Ecto neural progenitor cell (in vitro differentiated cells): Measurements from ENCODE around the gene ZNF407.

Experiments
- DNase-seq: peaks from one replicate; pipeline ENCODE4 v3.0.0-alpha.2; 2018; ENCODE audit warnings: low spot score

ZNF407 gene

DNA sequence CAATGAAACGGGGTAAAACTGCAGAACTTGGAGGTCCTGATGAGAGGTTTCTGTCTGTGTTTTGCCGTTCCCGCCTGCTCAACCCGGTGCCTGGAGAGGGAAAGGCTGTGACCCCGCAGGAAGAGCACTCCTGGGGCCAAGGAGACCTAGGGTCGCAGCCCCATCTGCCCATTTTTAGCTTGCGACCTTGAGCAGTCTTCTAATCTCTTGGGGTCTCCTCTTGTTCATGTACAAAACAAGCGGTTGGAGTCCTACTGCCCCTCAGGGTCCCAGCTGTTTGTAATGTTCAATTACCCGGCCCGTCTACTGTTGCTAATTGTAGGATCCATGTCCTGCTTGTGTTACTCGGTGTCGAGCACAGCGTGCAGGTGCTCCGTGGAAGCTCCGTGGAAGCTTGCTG is 506.8 kb downstream of the ZNF407 start:
- peak; percentile 8 for DNase-seq

DNA sequence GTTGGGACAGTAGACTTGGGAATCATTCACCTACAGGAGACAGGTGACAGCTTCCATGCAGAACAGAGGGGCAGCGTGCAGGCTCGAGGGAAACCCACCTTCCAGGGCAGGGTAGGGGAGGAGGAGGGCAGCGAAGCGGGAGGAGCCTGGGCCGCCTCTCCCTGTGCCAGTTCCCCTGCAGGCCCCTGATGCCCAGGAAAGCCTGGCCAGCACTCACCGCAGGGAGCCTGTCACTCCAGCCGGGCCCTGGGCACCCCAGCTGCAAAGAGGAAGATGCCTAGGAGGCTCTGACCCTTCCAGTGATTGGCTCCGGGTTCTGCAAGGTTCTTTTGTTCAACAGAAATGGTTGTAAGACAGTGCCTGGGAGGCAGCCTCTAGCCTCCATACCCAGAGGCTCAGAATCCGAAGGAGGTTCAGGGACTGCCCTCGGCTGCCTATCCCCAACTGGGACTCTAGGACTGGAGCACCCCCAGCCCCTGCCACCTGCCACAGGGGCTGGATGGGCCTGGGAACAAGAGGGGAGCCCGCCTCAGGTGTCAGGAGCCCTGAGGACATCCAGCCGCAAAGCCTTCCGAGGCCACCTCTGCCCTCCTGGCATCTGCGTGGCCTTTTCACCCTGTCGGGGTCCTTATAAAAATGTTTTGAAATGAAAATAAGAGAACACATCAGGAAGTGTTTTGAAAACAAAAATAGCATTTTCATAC is 508.0 kb downstream of the ZNF407 start:
- peak; percentile 24 for DNase-seq

DNA sequence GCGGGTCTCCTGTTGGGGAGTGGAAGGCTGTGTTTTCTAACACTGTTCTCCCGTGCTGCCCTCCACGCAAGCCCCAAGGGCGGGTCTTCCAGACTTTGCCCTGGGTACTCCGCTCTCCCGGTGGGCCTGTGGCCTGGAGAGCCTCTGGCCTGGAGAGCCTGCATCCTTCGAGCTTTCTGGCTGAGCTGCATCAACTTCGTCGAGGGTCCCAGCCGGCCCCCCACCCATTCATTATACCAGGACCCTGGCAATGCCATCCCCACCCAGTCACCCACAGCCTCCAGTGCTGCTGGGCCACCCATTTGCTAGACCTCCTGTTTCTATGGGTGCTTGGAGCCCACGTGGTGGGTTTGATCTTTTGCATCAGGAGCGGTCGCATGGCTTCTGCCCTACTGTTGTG is 509.1 kb downstream of the ZNF407 start:
- DNase-seq = peak; percentile 24

DNA sequence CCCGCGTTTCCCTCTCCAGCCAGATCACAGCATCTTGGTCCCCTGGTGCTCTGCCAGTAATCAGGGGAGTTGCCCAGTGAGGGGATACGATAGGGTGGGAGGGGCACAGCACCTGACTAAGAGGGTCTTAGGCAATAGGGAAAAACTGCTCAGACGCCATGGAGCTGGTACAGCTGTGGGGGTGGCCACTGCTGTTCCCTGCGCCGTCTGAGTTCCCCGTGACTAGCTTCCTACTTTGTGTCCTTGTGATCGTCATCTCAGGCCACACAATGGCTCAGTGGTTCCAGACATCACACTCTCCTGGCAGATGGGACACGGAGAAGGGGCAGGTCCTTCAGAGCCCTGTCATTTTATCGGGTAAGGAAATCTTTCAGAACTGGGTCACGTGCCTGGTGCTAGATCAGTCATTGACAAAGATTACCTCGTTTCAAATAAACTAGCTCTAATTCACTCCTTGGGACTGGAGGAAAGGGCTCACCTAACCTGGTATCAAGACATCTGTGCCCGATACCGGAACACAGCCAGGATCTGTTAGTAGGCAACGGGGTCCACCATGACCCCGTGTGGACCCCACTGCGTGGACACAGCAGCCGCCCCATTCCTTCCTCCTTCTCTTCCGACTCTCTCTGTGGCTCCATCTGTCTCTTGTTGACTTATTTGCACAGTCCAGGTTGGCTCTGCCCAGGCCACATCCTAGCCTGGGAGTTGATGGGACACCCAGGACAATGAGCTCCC is 509.7 kb downstream of the ZNF407 start:
- peak; percentile 29 for DNase-seq

DNA sequence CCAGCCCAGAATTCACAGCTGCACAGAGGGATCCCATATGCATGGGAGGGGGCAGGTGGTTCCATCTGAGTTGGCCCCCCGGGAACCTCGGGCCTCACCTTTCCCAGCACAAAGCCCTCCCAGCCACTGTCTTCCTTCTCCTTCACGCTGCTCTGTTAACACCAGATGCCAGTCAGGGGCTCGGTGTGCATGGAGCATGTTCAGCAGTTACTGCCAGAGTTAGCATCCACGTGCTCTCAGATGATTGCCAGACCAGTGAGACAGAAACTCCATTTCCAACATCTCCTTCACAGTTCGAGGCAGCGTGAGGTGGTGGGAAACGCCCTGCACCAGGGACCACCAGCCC is 510.2 kb downstream of the ZNF407 start:
- DNase-seq = peak; percentile 27

DNA sequence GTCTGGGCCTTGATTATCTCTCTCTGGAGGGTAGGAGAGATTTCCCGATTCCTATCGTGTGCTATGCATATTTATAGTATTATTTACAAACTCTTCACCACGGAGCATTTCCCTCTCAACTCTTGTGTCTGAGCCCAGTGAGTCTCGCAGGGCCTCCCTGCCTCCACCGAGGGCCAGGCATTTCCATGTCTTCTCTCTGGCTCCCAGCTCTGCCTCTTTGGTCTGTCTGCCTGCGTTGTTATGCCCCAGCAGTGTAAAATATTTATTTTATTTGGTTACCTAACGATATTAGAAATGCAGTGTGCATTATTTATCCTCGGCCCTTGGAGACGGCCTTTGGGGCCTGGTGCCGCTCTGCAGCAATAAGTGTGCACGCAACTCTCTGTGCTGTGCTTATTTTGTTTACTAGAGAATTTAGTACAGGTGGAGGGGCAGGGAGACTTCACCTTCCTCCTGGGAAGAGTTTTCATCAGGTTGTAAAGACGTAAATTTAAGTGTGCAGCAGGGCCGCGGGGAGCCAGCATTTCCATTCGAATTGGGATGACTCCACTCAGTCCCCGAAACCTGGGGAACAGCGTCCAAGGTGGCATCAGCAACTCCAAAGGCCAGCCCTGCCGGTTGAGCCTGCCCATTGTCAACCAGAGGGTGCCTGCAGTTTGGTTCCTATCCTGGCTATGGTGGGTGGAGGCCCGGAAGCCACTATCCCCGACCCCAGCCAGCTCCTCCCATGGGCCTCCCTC is 511.1 kb downstream of the ZNF407 start:
- peak; percentile 22 for DNase-seq

DNA sequence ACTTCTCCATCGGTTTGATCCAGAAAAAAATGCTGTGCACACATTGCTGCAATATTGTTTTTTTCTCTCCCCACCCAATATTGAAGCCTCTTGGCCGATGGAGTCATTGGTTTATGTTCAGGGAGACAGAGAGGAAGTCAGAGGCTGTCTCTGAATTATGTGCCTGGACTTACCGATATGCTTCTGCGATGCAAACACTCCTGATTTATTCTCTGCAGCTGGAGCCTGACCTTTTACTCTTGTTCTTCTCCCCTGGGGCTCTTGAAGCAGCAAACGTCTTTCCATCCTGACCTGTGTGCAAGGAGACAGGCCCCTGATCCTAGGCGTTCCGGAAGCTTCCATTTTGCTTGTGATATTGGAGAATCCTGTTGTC is 511.6 kb downstream of the ZNF407 start:
- DNase-seq = no peak

DNA sequence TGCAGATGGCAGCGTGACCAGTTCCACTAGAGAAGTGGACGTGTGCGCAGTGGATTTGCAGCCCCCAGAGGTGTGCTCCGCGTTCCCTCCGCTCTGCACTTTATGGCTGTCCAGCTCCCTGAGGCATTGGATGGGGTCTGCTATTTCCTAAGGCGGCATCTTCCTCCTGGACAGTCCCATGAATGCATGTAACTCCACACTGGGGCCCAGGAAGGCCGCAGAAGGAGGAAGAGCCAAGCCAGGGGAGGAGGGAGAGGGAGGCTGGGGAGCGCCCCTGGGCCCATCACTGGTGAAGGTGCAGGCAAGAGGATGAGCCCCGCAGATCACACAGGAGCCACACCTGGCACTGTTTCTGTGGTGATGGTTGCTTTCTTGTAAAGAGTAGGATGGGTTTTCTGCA is 512.1 kb downstream of the ZNF407 start:
- peak; percentile 28 for DNase-seq

DNA sequence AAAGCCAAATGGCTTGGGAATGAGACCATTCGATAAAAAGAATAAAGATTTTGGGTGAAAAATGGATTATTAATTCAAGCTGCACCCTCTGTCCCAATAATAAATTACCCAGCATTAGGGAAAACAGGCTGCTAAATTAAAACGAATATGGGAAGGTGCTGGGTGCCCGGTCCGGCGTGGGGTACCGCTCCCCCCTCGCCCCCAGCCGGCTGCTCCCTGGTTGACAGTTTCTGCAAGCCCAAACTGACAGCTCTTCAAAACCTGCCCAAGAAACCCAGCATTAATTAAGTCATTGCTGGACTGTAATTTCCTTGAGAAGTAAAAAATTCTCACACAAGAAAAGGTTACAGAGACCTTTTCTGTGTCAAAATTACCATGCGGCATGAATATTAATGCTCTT is 512.6 kb downstream of the ZNF407 start:
- DNase-seq = no peak

DNA sequence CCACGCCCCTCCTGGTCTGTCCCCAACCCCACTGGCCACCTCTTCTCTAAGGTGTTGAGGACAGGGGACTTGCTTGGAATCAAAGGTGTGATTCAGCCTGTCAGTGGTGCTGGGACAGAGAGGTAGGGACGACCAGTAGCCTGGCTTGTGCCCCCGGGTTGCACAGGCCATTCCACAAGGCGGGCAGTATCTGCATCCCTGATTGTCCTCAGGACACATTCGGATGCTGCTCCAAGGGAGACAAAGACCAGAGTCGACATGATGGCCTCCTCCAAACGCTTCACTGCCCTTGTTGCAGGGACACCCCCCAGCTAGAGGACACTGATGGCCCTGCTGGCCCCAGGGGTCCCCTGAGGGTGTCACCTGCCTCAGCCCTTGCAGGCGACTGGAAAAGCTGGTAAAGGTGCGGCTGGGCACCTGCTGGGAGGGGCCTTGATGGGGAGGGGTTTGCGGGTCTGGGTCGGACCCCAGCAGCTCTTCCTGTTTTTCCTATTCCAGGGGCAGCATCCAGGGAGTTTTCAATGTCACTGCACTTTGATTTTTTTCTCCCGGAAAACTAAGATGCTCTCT is 513.3 kb downstream of the ZNF407 start:
- peak; percentile 31 for DNase-seq

DNA sequence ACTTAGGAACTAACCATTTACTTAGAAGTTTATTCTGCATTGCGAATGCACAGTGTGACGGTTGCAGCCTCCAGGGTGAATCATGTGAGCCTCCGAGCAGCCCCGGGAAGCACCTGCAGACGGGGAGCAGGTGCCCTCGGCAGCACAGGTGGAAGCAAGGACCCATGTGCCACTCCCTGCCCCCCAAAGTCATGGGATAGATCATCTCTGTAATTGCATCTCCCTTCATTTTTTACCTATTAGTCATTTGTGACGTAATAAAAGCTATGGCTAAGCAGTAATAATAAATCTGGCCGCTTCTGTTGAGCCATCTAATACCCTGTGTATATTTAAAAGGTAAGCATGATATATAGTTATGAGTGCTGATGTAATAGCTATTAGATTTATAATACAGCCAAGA is 514.1 kb downstream of the ZNF407 start:
- peak; percentile 10 for DNase-seq

DNA sequence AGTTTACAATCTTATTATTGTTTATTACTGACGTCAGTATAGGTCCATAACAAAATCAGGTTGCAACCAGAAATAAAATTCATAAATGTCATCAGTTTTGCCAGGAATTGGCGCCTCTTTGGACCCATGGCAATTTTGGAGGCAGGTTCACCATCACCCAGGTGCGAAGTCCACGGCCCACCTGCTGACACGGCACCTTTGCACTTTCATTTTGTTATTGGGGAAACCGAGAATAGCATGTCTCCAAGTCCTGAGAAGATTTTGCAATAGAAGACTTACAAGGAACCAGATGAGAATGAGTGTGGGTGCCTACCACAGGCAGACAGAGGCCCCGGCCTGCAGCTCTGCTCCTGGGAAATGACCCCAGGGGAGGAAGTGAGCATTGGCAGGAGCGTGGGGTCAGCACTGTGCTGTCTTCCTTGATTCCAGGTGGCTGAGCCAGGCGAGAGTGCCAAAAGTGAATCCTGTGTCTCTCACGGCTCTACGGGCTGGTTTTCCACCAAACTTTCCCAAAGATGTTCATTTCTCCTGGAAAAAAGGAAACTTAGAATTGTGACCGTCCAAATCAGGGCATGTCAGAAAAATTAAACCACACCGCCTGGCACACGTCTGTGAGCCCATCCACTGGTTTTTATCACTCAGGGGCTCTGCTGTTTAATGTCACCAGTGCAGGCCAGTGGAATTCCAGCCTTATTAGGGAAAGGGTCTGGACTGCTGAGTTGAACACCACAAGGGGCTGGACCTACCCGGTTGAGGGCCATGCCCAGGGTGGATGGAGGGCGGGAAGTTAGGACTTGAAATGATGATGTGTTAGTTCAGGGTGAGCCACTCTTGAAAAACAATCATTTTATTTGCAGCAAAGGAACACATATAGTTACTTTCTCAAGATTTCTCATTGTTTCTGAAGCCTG is 514.8 kb downstream of the ZNF407 start:
- DNase-seq = peak; percentile 24

DNA sequence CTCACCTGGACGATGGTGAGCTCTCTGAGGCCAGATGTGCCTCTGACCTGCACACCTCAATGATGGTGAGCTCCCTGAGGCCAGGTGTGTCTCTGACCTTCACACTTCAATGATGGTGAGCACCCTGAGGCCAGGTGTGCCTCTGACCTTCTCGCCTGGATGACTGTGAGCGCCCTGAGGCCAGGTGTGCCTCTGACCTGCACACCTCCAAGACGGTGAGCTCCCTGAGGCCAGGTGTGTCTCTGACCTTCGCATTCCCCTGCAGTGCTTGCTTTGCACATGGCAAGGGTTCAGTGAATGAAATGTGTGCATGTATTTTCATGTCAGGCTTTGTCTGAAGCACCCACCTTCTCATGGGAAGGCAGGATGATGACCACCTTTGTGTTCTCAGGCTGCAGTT is 515.8 kb downstream of the ZNF407 start:
- peak; percentile 34 for DNase-seq

DNA sequence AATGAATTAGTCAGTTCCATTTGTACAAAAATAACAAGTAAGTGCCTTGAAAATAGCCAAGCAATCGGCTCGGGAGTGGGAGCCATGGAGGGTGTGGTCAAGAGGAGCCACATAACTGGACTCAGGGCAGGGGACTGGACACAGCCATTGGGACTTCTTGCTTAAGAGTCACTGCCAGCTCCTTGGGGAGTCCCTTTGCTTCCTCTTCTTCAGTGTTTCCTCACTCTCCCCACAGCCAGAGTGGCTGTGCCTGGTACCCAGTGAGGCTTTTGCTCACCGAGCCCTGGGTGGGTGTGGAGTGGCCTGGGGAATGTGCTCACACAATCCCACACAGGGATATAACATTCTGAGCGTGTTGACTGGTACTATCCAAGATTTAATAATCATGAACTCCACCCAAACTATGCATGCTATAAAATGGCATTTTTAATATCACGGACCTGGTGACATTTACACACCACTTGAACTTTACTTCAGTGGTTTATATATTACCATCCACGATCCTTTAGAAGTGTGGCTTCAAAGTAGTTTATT is 516.6 kb downstream of the ZNF407 start:
- DNase-seq = peak; percentile 19
